ENCODE measurements around the gene FST.

The FST gene

DNA sequence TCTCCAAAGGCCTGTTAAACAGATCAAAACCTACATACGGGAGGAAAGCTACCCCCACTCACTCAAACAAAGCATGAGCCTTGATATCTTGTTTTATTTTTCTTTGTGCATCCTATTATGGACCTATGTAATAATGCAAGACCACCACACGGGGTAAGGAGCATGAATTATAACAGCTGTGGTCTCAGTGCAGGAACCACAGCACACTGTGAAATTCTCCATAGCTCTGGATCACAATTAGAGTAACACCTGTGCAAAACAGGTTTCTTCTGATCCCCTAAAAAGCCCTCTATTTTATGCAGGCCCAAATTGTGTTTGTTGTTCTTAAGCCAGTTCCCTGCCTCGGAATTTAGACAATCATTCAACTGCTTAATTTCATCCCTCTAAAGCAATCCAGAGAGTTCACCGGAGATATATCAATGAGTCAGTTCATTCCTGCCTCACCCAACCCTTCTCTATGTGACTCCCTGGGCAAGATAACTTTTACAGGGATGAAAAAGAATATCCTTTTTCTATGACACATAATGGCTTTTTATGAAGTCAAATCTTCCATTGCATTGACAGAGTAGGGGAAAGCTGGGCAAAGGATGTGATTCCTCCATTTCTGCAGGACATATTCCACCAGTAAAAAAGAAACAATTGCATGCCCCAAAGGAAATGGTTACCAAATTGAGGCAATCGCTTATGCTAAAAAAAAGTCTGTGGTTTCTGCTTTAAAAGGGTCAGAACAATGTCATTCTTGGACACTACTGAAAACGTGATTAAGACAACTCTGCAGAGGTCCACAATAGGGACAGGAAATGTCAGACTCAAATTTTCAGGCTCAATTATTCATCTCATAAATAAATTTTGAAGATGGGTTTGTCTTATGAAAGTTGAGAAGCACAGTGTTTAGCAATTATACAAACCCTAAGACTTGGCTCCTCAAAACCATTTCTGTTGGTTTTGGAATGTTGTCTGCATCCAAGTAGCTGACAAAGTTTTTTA is 41.6 kb upstream of the FST start:
- TF ChIP-seq, protein P1, sequence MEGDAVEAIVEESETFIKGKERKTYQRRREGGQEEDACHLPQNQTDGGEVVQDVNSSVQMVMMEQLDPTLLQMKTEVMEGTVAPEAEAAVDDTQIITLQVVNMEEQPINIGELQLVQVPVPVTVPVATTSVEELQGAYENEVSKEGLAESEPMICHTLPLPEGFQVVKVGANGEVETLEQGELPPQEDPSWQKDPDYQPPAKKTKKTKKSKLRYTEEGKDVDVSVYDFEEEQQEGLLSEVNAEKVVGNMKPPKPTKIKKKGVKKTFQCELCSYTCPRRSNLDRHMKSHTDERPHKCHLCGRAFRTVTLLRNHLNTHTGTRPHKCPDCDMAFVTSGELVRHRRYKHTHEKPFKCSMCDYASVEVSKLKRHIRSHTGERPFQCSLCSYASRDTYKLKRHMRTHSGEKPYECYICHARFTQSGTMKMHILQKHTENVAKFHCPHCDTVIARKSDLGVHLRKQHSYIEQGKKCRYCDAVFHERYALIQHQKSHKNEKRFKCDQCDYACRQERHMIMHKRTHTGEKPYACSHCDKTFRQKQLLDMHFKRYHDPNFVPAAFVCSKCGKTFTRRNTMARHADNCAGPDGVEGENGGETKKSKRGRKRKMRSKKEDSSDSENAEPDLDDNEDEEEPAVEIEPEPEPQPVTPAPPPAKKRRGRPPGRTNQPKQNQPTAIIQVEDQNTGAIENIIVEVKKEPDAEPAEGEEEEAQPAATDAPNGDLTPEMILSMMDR (conservative IDR thresholded peaks at IDR 0.05), result no peak
- TF ChIP-seq ZFX (IDR thresholded peaks at IDR 0.05), result no peak
- no peak overlapping the region for H3K27ac ChIP-seq

DNA sequence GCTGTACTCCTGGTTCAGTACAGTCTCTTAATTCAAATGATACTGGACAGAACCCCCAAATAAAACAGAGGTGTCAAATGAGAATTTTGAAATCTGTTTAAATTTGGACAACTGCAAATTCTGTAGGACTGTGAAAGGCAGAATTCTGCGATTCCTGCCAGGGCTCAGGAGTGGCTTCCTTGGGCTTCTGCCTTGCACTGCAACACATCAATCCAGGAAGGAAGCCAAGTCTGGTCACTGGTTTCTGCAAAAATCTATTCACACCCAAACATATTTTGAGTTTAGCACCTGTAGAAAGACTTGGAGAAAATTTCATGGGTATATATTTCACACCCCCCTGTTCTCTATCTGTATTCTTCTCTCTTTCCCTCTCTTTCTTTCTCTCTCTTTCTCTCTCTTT is 37.5 kb upstream of the FST start:
- no peak overlapping the region for H3K27ac ChIP-seq
- TF ChIP-seq ZFX (IDR thresholded peaks at IDR 0.05), result no peak
- TF ChIP-seq, protein P1 (conservative IDR thresholded peaks at IDR 0.05), result no peak

DNA sequence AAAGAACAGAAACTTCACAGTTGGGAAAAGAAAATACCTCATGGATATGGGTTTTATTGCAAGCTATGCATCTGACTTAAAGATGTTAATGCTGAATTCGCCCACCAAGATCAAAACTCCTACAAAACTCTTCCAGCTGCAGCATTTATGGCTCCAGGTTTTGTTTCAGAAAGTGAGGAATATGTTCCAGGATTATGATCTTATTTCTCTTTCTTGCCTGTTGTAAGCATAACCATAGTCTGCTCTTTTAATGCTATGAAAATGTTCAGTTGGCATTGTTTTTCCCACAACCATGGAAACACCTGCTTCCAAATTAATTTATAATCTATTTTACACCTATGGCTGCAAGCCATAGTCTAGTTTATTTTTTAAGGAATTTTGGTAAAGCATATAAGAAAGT is 34.9 kb upstream of the FST start:
- no peak for TF ChIP-seq ZFX (IDR thresholded peaks at IDR 0.05)
- TF ChIP-seq, protein P1 (conservative IDR thresholded peaks at IDR 0.05), result no peak
- H3K27ac ChIP-seq, result no peak overlapping the region

DNA sequence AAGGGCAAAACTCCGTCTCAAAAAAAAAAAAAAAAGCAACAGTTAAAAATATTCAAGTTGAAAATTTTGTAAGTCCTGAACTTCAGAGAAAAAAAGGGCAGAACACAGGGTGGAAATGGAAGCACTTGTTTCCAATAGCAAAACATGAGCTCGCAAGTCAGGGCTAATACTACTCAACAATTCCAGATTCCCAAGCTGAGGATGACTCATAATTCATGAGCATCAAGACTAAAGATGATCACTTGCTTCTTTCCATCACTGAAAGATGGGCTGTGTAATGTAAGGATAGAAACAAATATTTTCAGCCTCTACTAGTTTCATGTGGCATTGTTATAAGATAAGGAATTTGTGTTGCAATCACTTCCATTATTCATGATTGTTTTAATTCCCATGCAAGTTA is 33.5 kb upstream of the FST start:
- no peak for TF ChIP-seq ZFX (IDR thresholded peaks at IDR 0.05)
- no peak overlapping the region for H3K27ac ChIP-seq

DNA sequence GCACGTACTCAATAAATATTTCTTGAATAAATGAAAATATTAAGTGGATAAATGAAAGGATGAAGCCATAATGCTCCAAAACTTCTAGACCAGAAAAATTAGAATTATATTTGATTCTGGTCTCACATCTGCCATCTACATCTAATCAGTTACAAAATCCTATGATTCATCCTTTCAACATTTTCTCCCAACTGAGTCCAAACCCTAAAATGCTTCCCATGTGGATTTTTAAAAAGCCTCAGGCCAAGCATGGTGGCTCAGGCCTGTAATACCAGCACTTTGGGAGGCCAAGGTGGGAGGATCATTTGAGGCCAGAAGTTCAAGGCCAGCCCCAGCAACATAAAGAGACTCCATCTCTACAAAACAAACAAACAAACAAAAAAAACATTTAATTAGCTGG is 31.6 kb upstream of the FST start:
- no peak overlapping the region for H3K27ac ChIP-seq
- TF ChIP-seq, protein P1 (conservative IDR thresholded peaks at IDR 0.05), result no peak
- TF ChIP-seq ZFX (IDR thresholded peaks at IDR 0.05), result no peak

DNA sequence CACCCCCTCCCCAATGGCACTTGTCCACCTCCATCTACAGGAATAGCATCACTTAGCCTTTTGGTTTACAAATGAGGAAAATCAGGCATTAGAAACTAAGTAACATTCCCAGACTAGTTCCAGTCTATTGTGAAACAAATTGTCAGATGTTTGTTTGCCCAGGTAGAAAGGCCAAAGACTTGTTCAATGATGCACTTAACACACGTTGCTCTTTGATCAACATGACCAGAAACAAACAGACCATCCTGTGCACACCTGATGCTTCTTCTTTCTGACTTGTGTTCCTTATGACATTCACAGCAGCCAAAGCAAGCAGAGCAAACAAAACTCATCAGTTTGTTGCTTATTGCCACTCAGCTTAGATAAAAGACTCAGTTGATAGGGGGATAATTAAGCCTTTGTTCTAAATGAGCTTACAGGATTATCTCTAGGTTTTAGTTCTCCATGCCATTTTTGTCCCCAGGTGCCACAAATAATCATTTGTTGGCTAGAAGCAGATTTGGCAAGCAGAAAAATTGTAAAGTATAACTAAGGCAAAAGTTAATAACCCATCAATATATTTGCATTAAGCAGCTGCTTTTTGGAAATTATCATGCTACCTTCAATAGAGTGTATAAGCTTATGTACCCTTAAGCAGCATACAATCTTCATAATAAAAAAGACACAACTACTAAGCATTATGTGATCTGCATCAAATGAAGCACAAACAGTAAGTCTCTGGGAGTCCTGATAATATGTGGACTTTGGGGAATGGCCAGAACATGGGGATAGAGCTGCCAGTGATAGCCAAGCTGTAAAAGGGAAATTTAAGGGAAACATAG is 26.3 kb upstream of the FST start:
- TF ChIP-seq ZFX (IDR thresholded peaks at IDR 0.05), result no peak
- TF ChIP-seq, protein P1 (conservative IDR thresholded peaks at IDR 0.05), result no peak
- no peak overlapping the region for H3K27ac ChIP-seq

DNA sequence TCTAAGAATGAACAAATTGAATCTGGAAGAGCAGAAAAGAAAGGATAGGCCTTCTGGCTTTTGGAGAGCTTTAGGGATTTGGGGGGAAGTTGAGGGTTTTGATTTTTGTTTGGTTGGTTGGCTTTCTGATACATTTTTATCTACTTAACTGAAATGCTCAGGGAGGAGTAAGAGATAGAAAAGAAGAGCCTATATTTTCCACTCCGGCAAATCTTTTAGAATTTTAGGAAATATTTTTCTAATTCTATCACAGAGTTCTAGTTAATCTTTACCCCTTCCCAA is 25.8 kb upstream of the FST start:
- no peak overlapping the region for H3K27ac ChIP-seq
- TF ChIP-seq, protein P1 (conservative IDR thresholded peaks at IDR 0.05), result no peak
- no peak for TF ChIP-seq ZFX (IDR thresholded peaks at IDR 0.05)
